ENCODE data around the gene UST. TPM values are rescaled to one million over a fixed set of nuclear protein-coding genes. Genes with fewer than 3 reads are reported as not detected.
"Not testable (repeated sequence)": the region's sequence is repeated elsewhere in the genome, so short reads cannot be mapped to it uniquely, and the experiment has no call there.

UST gene
- total RNA-seq, 1 experiment from 2014 or later, result 10.0 TPM

DNA sequence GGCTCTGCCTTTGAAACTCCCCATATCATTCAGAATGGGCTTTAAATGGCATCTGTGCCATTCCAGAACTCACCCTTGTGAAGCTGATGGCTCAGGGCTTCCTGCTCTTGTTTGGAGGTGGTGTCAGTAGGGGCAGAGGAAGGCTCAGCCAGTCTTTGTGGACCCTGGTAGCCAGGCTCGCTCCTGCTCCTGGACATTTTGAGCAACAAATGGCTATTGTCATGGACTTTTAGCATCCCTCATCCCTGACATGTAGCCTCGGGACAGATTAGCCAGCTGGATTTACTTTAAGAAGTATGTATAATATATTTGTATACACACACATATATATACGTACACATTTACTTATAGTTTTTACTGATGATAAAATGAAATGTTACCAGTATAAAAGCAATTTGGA, 104.1 kb downstream of the UST start:
- H3K9me3 Mint-ChIP-seq (ENCODE audit: unreplicated experiment), result no peaks in the 10 kb centered on the region
- peaks cover 14% of the 10 kb centered on the region for H3K4me1 Mint-ChIP-seq (ENCODE audit: insufficient read depth, unreplicated experiment)
- H3K27me3 Mint-ChIP-seq (ENCODE audit: insufficient read depth, unreplicated experiment), result no peaks in the 10 kb centered on the region
- H3K36me3 Mint-ChIP-seq (ENCODE audit: insufficient read depth, unreplicated experiment), result no peaks in the 10 kb centered on the region
- TF ChIP-seq, protein P1, sequence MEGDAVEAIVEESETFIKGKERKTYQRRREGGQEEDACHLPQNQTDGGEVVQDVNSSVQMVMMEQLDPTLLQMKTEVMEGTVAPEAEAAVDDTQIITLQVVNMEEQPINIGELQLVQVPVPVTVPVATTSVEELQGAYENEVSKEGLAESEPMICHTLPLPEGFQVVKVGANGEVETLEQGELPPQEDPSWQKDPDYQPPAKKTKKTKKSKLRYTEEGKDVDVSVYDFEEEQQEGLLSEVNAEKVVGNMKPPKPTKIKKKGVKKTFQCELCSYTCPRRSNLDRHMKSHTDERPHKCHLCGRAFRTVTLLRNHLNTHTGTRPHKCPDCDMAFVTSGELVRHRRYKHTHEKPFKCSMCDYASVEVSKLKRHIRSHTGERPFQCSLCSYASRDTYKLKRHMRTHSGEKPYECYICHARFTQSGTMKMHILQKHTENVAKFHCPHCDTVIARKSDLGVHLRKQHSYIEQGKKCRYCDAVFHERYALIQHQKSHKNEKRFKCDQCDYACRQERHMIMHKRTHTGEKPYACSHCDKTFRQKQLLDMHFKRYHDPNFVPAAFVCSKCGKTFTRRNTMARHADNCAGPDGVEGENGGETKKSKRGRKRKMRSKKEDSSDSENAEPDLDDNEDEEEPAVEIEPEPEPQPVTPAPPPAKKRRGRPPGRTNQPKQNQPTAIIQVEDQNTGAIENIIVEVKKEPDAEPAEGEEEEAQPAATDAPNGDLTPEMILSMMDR (IDR thresholded peaks at IDR 0.05; ENCODE audit: unreplicated experiment), result no peak
- no TSS peak for BruUV-seq (replicated peaks)
- intact Hi-C loops (cut with micrococcal nuclease), result no loop called here
- H3K27ac Mint-ChIP-seq (ENCODE audit: low read depth, unreplicated experiment), result no peak overlapping the region
- ChIA-PET CTCF (interaction anchor here (0.7 kb wide), 1 partner anchor 101 kb away, joined by 4 read pairs; no protein-coding TSS in a partner anchor), POLR2A (no interaction called here)
- no peak overlapping the region for H3K4me3 Mint-ChIP-seq (ENCODE audit: unreplicated experiment)
- DNase-seq (ENCODE audit: unreplicated experiment), result no peak

DNA sequence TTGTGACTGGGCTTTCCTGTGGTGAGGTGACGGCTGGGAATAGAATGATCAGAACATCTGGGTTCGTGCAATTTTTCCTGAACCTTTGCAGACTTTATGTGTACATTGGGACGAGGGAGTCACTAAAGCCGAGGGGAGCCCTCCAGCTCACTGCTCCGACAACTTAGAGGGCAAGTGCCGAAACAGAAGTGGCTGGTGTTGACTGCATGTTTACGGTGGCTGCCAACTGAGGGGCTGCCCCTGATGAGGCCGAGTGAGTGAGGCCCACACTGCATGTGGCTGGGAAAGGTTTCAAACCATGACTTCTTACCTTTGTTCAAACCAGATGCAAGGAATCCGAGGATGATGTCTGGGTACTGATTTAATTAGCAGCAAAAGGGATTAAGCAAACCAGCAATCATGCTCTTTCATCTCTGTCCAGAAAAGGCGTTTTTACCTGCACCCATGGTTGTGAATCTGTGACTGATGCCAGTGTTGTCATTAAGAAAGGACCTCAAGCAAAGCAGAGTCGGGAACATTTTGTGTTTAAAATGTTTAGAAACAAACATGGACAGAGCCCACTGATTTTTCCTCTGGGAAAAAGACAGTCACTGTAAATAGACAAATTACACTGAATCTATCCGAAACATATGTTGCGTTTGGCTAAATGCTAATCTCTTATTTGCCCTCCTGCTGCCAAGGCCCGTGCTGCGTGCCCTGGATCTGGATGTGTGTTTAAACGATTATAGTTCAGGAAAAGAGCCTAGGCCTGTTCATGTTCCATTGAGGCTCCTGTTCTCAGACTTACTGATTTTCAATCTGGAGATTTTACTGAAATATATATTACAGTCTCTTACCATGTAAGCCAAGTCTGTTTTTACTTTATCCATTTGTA, 105.1 kb downstream of the UST start:
- TF ChIP-seq, protein P1 (IDR thresholded peaks at IDR 0.05; ENCODE audit: unreplicated experiment), result no peak
- Mint-ChIP-seq H3K4me1 (ENCODE audit: insufficient read depth, unreplicated experiment) (peaks cover 14% of the 10 kb centered on the region), H3K4me3 (ENCODE audit: unreplicated experiment) (no peak overlapping the region), H3K36me3 (ENCODE audit: insufficient read depth, unreplicated experiment) (no peaks in the 10 kb centered on the region), H3K9me3 (ENCODE audit: unreplicated experiment) (no peaks in the 10 kb centered on the region), H3K27ac (ENCODE audit: low read depth, unreplicated experiment) (no peak overlapping the region), H3K27me3 (ENCODE audit: insufficient read depth, unreplicated experiment) (no peaks in the 10 kb centered on the region)
- ChIA-PET POLR2A (no interaction called here), CTCF (interaction anchor here (0.6 kb wide), 1 partner anchor 36 kb away, joined by 3 read pairs; no protein-coding TSS in a partner anchor)
- DNase-seq (ENCODE audit: unreplicated experiment), result no peak
- BruUV-seq (replicated peaks), result no TSS peak
- intact Hi-C loops (cut with micrococcal nuclease), result no loop called here

DNA sequence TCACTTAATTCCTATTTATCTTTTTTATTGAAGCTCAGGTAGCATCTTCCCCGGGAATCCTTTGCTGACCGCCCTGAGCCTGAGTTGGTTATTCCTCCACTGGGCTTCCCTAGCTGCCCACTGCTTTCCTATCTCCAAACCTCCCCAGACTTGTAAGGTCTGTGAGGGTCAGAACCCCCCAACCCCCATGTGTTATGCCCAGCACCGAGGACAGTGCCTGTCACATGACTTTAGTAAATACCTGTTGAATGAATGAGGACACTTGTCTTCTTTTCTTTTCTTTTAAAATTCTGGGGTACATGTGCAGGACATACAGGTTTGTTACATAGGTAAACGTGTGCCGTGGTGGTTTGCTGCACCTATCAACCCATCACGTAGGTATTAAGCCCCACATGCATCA, 105.9 kb downstream of the UST start:
- Mint-ChIP-seq H3K36me3 (ENCODE audit: insufficient read depth, unreplicated experiment) (no peaks in the 10 kb centered on the region), H3K4me3 (ENCODE audit: unreplicated experiment) (no peak overlapping the region), H3K4me1 (ENCODE audit: insufficient read depth, unreplicated experiment) (peaks cover 22% of the 10 kb centered on the region), H3K27ac (ENCODE audit: low read depth, unreplicated experiment) (no peak overlapping the region), H3K27me3 (ENCODE audit: insufficient read depth, unreplicated experiment) (no peaks in the 10 kb centered on the region), H3K9me3 (ENCODE audit: unreplicated experiment) (no peaks in the 10 kb centered on the region)
- TF ChIP-seq, protein P1 (IDR thresholded peaks at IDR 0.05; ENCODE audit: unreplicated experiment), result no peak
- CTCF ChIA-PET, result interaction anchor here (0.6 kb wide), 1 partner anchor 35 kb away, joined by 3 read pairs; no protein-coding TSS in a partner anchor
- no peak for DNase-seq (ENCODE audit: unreplicated experiment)
- intact Hi-C loops (cut with micrococcal nuclease), result no loop called here
- POLR2A ChIA-PET, result no interaction called here
- BruUV-seq (replicated peaks), result no TSS peak

DNA sequence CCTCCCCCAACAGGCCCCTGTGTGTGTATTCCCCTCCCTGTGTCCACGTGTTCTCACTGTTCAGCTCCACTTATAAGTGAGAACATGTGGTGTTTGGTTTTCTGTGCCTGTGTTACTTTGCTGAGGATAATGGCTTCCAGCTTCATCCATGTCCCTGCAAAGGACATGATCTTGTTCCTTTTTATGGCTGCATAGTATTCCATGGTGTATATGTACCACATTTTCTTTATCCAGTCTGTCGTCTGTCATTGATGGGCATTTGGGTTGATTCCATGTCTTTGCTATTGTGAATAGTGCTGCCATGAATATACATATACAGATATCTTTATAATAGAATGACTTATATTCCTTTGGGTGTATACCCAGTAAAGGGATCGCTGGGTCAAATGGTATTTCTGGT, 106.3 kb downstream of the UST start:
- intact Hi-C loops (cut with micrococcal nuclease); H3K36me3 Mint-ChIP-seq (ENCODE audit: insufficient read depth, unreplicated experiment); CTCF ChIA-PET; BruUV-seq (replicated peaks); H3K27me3 Mint-ChIP-seq (ENCODE audit: insufficient read depth, unreplicated experiment); POLR2A ChIA-PET; DNase-seq (ENCODE audit: unreplicated experiment); H3K9me3 Mint-ChIP-seq (ENCODE audit: unreplicated experiment); H3K4me3 Mint-ChIP-seq (ENCODE audit: unreplicated experiment); H3K27ac Mint-ChIP-seq (ENCODE audit: low read depth, unreplicated experiment): not testable (repeated sequence)
- H3K4me1 Mint-ChIP-seq (ENCODE audit: insufficient read depth, unreplicated experiment), result peaks cover 26% of the 10 kb centered on the region

Data from MCF 10A (cell line).